Activated CD4-positive, alpha-beta T cell treated with anti-CD3 and anti-CD28 coated beads, Interleukin-2, Interleukin-6, amounts not matched to agents 100 ng/mL and 50 ng/mL, durations not matched to agents 16 hours and 8 hours (primary cell): ENCODE data around the gene TLCD3B.
A peak's percentile ranks its signal among the peaks of the same experiment; 100 is the strongest.

Source experiments
- DNase-seq: peaks from one replicate; pipeline ENCODE4 v3.0.0-alpha.2; 2020

TLCD3B gene, protein sequence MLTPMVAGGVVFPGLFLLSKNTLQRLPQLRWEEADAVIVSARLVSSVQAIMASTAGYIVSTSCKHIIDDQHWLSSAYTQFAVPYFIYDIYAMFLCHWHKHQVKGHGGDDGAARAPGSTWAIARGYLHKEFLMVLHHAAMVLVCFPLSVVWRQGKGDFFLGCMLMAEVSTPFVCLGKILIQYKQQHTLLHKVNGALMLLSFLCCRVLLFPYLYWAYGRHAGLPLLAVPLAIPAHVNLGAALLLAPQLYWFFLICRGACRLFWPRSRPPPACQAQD

GRCh38 chr16:30030841-30031413 is at the start of gene TLCD3B:
Gene TLCD3B, minus strand, starts transcription at chr16:30031271. Its CDS starts 744 bp downstream, at chr16:30030527.
- DNase-seq = no peak

DNA sequence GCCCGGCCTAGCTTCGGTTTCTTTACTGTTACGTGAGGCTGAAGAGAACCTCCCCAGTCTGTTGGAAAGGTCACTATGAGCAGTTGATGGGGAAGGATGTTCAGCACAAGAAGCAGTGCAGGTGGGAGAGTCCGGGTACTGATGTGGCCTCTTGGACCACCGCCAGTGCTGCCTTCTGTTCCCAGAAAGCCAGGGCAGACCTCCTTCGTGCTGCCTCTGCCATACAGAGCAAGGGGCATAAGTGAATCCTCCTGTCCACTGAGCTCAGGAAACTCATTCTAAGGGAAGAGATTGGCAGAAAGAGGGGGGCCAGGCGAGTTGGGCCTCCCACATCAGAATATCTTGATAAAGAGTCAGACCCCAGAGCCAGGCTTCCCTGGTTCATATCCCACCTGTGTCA is 48.4 kb upstream of the TLCD3B start:
- DNase-seq = no peak

GRCh38 chr16:30078744-30079143 is 47.7 kb upstream of the TLCD3B start:
- DNase-seq = no peak

- no peak for DNase-seq
These were observed 46.6 kb upstream of the TLCD3B start for GRCh38 chr16:30077656-30078055.

GRCh38 chr16:30076276-30076791 is 45.3 kb upstream of the TLCD3B start:
- no peak for DNase-seq

- DNase-seq = peak; percentile 92
These were observed 44.6 kb upstream of the TLCD3B start, which contains the start of gene PPP4C for GRCh38 chr16:30075503-30076275. Gene PPP4C, plus strand, starts transcription at chr16:30075994. Its CDS starts 384 bp downstream, at chr16:30076378.

DNA sequence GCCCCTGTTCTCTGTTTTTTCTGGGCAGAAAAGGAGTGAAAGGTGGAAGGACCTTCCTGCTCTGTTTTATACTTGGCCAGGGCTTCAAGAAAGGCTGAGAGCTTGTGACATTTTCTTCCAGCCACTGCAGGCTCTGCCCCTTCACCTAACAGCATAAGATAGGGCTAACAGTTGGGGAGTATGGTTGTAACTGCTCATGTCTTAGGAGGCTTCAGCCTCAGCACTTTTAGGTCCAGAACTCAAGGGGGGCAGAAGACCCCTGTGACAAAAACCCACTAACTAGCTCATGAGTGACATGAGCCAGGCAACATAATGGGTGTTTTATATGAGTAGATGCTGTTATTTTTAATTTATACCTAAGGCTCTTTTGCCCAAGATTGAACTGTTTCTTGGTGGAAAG is 39.4 kb upstream of the TLCD3B start:
- DNase-seq = no peak

- no peak for DNase-seq
These were observed 38.8 kb upstream of the TLCD3B start for GRCh38 chr16:30069611-30070462.

- peak; percentile 55 for DNase-seq
These were observed 37.9 kb upstream of the TLCD3B start for GRCh38 chr16:30068750-30069610.

GRCh38 chr16:30068333-30068732 is 37.3 kb upstream of the TLCD3B start:
- DNase-seq = no peak

DNA sequence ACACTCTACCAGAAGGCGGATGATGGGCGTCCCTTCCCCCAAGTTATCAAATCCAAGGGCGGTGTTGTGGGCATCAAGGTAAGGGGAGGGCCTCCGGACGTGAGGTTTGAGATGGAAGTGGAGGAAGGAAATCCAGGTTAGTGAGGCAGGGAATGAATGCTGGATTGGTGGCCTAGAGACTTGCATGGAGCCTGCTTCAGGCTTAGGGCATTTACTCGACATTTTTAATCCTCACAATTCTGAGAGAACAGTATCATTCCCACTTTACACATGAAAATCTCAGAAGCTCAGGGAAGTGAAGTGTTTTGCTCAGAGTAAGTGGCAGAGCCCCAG is 36.5 kb upstream of the TLCD3B start:
- no peak for DNase-seq

- DNase-seq = no peak
These were observed 35.9 kb upstream of the TLCD3B start for GRCh38 chr16:30066761-30067583.

GRCh38 chr16:30065943-30066760 is 35.1 kb upstream of the TLCD3B start:
- DNase-seq = no peak

DNA sequence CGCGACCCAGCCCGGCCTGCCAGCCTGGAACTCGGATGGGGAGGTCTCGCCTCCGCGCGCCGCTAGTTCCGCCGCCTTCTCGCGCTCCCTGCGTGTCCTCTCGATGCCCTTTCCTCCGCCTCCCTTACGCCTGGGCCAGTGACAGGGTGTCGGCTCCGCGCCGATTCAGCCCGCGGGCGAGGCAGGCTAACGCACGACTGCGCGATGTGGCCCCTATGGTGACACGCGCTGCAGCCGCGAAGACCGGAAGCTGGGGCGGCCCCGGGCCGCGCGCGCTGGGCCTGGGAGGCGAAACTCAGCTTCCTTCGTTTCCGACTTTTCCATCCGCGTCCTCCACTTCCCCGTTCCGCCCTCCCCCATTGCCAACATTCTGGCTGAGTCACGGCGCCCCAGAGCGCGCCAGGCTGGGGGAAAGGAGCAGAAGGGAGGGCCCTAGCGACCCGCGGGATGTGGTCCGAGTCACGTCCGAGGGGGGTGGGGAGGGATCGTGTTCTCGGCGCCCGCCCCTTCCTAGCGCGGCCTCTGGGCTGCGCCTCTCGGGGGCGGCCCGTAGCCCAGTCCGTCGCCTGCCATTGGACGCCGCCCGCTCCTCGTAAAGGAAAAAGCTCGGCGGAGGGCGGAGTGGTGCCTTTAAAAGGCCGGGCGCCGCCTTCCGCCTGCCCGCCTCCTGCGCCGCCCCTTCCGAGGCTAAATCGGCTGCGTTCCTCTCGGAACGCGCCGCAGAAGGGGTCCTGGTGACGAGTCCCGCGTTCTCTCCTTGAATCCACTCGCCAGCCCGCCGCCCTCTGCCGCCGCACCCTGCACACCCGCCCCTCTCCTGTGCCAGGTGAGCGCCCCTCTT is 34.3 kb upstream of the TLCD3B start, which contains the start of gene ALDOA:
Gene ALDOA (plus strand): TSS at position 659 of the 841 bp plus-strand sequence. CDS start 1,138 bp downstream, outside the sequence.
- peak; percentile 98 for DNase-seq

GRCh38 chr16:30064729-30065101 is 33.6 kb upstream of the TLCD3B start:
- no peak for DNase-seq

DNA sequence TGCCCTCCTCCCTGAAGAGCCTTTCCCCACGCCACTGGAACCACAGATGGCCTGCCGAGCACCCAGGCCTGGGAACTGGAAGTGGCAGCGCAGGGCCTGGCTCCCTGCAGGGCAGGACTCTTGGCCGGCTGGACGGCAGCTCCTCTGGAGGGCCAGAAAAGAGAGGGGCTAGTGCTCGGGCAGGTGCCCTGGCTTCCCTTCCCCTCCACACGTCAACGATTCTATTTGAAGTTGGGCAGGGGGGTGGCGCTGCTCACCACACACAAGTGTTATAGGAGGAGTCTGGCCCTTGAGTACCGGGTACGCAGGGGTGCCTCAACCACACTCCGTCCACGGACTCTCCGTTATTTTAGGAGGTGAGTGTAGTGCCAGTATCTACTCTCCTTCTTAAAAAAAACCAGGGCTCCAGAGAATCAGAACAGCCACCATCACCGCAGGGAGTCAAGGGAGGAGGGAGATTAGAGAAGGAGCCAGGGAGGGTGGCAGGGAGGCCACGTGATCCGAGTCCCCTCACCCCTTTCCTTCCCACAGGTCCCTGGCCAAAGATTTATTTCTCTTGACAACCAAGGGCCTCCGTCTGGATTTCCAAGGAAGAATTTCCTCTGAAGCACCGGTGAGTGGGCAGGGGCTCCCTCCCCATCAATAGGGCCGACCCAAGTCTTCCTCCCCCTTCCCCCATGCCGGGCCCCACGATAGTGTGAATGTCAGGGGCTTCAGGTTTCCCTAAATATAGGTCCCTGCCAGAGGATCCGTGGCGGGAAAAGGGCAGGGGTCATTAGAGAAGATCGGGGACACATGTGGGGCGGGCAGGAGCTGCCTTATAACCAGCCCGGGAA is 33.0 kb upstream of the TLCD3B start:
- DNase-seq = peak; percentile 87

GRCh38 chr16:30063278-30063892 is 32.3 kb upstream of the TLCD3B start:
- DNase-seq = no peak
